ENCODE measurements around the gene AREG. TPM values are rescaled to one million over a fixed set of nuclear protein-coding genes. Genes with fewer than 3 reads are reported as not detected.

AREG gene
- total RNA-seq, 4 donors from 2014 or later, result 16.6 to 51.4 (median 36.3) TPM

GRCh38 chr4:74413265-74413664, 31.7 kb upstream of the AREG start:
- Histone ChIP-seq H3K27ac (no peak overlapping the region), H3K36me3 (no peaks in the 10 kb centered on the region), H3K4me1 (peaks cover 0 to 50% (median 0%) of the 10 kb centered on the region in 3 donors), H3K27me3 (no peaks in the 10 kb centered on the region), H3K9me3 (no peaks in the 10 kb centered on the region), H3K4me3 (no peak overlapping the region)
- no peak for DNase-seq
- TF ChIP-seq POLR2A (IDR thresholded peaks at IDR 0.05), result no peak
- TF ChIP-seq, protein P1, sequence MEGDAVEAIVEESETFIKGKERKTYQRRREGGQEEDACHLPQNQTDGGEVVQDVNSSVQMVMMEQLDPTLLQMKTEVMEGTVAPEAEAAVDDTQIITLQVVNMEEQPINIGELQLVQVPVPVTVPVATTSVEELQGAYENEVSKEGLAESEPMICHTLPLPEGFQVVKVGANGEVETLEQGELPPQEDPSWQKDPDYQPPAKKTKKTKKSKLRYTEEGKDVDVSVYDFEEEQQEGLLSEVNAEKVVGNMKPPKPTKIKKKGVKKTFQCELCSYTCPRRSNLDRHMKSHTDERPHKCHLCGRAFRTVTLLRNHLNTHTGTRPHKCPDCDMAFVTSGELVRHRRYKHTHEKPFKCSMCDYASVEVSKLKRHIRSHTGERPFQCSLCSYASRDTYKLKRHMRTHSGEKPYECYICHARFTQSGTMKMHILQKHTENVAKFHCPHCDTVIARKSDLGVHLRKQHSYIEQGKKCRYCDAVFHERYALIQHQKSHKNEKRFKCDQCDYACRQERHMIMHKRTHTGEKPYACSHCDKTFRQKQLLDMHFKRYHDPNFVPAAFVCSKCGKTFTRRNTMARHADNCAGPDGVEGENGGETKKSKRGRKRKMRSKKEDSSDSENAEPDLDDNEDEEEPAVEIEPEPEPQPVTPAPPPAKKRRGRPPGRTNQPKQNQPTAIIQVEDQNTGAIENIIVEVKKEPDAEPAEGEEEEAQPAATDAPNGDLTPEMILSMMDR (IDR thresholded peaks at IDR 0.05), result no peak
- intact Hi-C loops (cut with DNase I), result no loop called here

GRCh38 chr4:74414149-74414809, 30.7 kb upstream of the AREG start:
- no peaks in the 10 kb centered on the region for H3K9me3 ChIP-seq
- TF ChIP-seq POLR2A (IDR thresholded peaks at IDR 0.05), result no peak
- TF ChIP-seq, protein P1 (IDR thresholded peaks at IDR 0.05), result no peak
- no peak overlapping the region for H3K27ac ChIP-seq
- H3K4me1 ChIP-seq, result peaks cover 0 to 46% (median 0%) of the 10 kb centered on the region in 3 donors
- no peaks in the 10 kb centered on the region for H3K27me3 ChIP-seq
- no peak overlapping the region for H3K4me3 ChIP-seq
- H3K36me3 ChIP-seq, result no peaks in the 10 kb centered on the region
- WGBS, 2 donors, result 36 to 45% methylated on average over 5 of the region's 5 CpGs
- DNase-seq, result no peak
- intact Hi-C loops (cut with DNase I), result no loop called here

- Histone ChIP-seq H3K4me3 (no peak overlapping the region), H3K27me3 (no peaks in the 10 kb centered on the region), H3K9me3 (no peaks in the 10 kb centered on the region), H3K4me1 (peaks cover 0 to 32% (median 0%) of the 10 kb centered on the region in 3 donors), H3K27ac (peak overlapping the region in 3 of 4 donors; percentile 13 to 57 (median 34)), H3K36me3 (no peaks in the 10 kb centered on the region)
- intact Hi-C loops (cut with DNase I), result no loop called here
- DNase-seq, result no peak
- TF ChIP-seq POLR2A (IDR thresholded peaks at IDR 0.05), result no peak
- TF ChIP-seq, protein P1 (IDR thresholded peaks at IDR 0.05), result no peak
- WGBS, 2 donors, result 42 to 43% methylated on average over 3 of the region's 3 CpGs
These were observed 29.2 kb upstream of the AREG start for GRCh38 chr4:74415602-74416300.

DNA sequence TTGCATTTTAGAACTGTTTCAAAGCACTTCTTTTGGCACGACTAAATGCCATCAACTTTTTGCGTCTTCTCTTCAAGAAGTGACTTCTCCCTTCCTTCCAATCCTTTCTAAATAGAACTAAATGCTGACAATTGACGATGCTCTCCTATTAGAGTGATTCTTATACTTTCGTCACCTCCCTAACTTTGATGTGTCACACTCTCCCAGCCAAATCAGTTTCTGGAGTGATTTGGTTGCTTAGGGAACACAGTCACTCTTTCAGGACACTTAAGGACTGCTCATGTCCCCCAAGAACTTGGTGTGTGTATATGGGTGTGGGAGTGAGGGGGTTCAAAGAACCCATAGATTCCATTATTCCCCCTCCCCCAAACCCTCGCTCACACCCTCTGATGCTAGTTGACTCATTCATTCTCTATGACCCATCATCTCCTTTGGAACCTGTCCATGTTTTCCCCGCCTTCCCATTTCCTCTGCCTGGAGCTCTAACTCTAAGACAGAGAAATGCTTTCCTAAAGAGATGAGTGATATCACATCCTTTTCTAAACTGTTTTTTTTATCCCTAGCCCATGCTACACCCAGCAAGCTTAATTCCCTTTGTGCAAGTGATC, 26.8 kb upstream of the AREG start:
- no peak overlapping the region for H3K4me3 ChIP-seq
- no peak overlapping the region for H3K27ac ChIP-seq
- TF ChIP-seq, protein P1 (IDR thresholded peaks at IDR 0.05), result no peak
- no peak for TF ChIP-seq POLR2A (IDR thresholded peaks at IDR 0.05)
- peaks cover 0 to 26% (median 0%) of the 10 kb centered on the region in 3 donors for H3K4me1 ChIP-seq
- 46 to 52% methylated on average over 6 of the region's 6 CpGs for WGBS, 2 donors
- DNase-seq, result no peak
- H3K36me3 ChIP-seq, result no peaks in the 10 kb centered on the region
- no peaks in the 10 kb centered on the region for H3K27me3 ChIP-seq
- intact Hi-C loops (cut with DNase I), result no loop called here
- H3K9me3 ChIP-seq, result no peaks in the 10 kb centered on the region

- WGBS, 2 donors, result 55 to 81% methylated on average over 2 to 5 of the region's 5 CpGs
- Histone ChIP-seq H3K9me3 (no peaks in the 10 kb centered on the region), H3K27me3 (no peaks in the 10 kb centered on the region), H3K27ac (no peak overlapping the region), H3K4me3 (no peak overlapping the region), H3K4me1 (peaks cover 0 to 16% (median 0%) of the 10 kb centered on the region in 3 donors), H3K36me3 (no peaks in the 10 kb centered on the region)
- TF ChIP-seq, protein P1 (IDR thresholded peaks at IDR 0.05), result no peak
- TF ChIP-seq POLR2A (IDR thresholded peaks at IDR 0.05), result no peak
- no peak for DNase-seq
- intact Hi-C loops (cut with DNase I), result no loop called here
These were observed 24.1 kb upstream of the AREG start for GRCh38 chr4:74420863-74421262.
